ENCODE results near the gene ANO1. TPM values are rescaled to one million over a fixed set of nuclear protein-coding genes. Genes with fewer than 3 reads are reported as not detected.

ANO1 gene
- total RNA-seq, 1 donor from 2014 or later, result 1.1 TPM

DNA sequence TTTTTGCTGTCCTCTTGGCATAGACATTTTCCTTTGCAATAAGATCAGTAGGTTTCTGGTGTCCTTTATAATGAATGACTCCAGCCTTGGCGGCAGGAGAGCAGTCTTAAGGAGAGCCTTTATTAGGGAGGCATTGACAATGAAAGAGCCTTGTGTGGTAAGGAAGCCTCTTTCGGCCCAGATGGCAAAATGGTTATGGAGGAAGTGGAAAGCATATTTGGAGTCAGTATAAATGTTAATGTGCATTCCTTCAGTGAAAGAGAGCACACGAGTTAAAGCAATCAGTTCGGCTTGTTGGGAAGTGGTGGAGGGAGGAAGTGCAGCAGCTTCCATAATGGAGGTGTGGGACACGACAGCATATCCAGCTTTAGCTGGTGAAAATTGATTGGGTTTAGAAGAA, 18.1 kb upstream of the ANO1 start:
- Histone ChIP-seq H3K27me3 (ENCODE audit: control insufficient read depth, insufficient read depth, low read length) (peaks cover 2% of the 10 kb centered on the region), H3K36me3 (ENCODE audit: control insufficient read depth, insufficient read depth, low read length) (no peaks in the 10 kb centered on the region), H3K4me3 (ENCODE audit: low read depth, low read length) (no peak overlapping the region)
- TF ChIP-seq, protein P1, sequence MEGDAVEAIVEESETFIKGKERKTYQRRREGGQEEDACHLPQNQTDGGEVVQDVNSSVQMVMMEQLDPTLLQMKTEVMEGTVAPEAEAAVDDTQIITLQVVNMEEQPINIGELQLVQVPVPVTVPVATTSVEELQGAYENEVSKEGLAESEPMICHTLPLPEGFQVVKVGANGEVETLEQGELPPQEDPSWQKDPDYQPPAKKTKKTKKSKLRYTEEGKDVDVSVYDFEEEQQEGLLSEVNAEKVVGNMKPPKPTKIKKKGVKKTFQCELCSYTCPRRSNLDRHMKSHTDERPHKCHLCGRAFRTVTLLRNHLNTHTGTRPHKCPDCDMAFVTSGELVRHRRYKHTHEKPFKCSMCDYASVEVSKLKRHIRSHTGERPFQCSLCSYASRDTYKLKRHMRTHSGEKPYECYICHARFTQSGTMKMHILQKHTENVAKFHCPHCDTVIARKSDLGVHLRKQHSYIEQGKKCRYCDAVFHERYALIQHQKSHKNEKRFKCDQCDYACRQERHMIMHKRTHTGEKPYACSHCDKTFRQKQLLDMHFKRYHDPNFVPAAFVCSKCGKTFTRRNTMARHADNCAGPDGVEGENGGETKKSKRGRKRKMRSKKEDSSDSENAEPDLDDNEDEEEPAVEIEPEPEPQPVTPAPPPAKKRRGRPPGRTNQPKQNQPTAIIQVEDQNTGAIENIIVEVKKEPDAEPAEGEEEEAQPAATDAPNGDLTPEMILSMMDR (IDR thresholded peaks at IDR 0.05; ENCODE audit: insufficient read depth, low read length, poor library complexity, severe bottlenecking), result no peak
- DNase-seq (ENCODE audit: low read depth), result no peak

DNA sequence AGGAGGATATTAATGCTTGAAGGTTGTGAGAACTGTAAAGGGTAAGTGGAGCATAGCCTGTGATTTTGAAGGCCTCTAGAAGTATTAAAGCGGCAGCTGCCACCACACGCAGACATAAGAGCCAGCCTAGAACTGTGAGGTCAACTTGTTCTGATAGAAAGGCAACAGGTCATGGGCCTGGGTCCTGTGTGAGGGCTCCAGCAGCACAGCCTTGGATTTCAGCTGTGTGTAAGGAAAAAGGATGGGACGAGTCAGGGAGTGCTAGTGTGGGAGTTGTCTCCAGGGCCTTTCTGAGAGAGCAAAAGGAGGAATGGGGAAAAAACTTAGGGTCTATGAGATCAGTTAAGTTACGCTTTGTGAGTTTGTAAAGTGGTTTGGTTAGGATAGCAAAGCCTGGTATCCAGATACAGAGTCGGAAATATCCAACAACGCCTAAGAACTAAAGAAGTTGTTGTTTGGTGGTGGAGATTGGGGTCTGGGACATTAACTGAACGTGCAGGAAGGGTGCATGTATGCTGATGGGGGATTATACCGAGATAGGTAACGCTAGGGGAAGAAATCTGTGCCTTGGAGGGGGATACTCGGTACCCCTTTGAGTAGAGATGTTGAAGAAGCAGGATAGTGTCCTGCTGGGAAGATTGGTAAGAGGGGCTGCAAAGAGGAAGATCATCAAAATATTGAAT, 17.4 kb upstream of the ANO1 start:
- TF ChIP-seq, protein P1 (IDR thresholded peaks at IDR 0.05; ENCODE audit: insufficient read depth, low read length, poor library complexity, severe bottlenecking), result no peak
- Histone ChIP-seq H3K27me3 (ENCODE audit: control insufficient read depth, insufficient read depth, low read length) (peaks cover 8% of the 10 kb centered on the region), H3K4me3 (ENCODE audit: low read depth, low read length) (no peak overlapping the region), H3K36me3 (ENCODE audit: control insufficient read depth, insufficient read depth, low read length) (no peaks in the 10 kb centered on the region)
- DNase-seq (ENCODE audit: low read depth), result no peak

DNA sequence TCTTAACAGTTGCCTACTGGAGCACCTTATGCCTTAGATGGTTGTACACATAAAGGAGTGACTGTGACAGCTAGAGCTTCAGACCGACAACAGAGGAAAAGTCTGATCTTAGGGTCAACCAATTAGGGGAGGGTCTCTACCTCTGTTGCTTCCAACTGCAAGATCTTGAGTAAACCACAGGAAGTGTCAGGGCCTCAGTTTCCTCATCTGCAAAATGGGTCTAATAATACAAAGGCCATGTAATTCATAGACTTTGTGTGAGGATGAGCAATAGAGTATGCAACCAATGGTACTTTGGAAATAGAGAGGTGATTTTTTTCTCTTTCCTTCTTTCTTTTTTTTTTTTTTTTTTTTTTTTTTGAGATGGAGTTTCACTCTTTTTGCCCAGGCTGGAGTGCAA, 16.4 kb upstream of the ANO1 start:
- Histone ChIP-seq H3K36me3 (ENCODE audit: control insufficient read depth, insufficient read depth, low read length) (no peaks in the 10 kb centered on the region), H3K4me3 (ENCODE audit: low read depth, low read length) (no peak overlapping the region), H3K27me3 (ENCODE audit: control insufficient read depth, insufficient read depth, low read length) (peaks cover 9% of the 10 kb centered on the region)
- DNase-seq (ENCODE audit: low read depth), result no peak
- TF ChIP-seq, protein P1 (IDR thresholded peaks at IDR 0.05; ENCODE audit: insufficient read depth, low read length, poor library complexity, severe bottlenecking), result no peak

DNA sequence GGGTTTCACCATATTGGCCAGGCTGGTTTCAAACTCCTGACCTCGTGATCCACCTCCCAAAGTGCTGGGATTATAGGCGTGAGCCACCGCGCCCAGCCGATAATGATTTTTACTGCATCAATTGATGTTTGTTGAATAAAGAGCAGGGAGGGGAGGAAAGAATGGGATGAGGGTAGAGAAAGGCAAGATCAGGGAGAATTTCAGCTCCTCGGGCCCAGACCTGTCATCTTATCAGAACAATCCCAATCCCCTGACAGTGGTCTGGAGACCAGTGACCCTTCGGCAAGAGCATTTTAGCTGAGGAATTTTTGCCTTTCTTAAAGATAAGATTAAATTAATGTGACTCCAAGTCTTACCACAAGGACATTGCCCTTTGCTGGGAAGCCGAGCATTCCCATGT, 15.0 kb upstream of the ANO1 start:
- TF ChIP-seq, protein P1 (IDR thresholded peaks at IDR 0.05; ENCODE audit: insufficient read depth, low read length, poor library complexity, severe bottlenecking), result no peak

DNA sequence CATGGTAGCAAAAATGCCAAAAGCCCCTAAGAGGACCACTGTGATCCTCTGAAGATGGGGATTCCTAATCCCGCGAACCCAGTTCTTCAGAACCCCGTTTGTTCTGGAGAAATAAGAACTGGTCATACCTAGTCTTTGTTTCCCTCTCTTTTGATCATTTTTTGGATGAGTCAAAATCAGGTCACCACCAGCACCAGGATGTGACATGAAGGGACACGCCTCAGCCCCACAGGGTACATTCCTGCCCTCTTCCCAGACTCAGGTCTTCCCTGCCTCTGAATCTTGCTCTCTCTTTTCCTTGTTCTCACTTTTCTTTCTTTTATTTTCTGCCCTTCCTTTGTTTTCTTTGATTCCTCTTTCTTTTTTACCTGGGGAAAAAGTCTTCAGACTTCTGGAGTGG, 14.6 kb upstream of the ANO1 start:
- TF ChIP-seq, protein P1 (IDR thresholded peaks at IDR 0.05; ENCODE audit: insufficient read depth, low read length, poor library complexity, severe bottlenecking), result no peak
- Histone ChIP-seq H3K4me3 (ENCODE audit: low read depth, low read length) (no peak overlapping the region), H3K36me3 (ENCODE audit: control insufficient read depth, insufficient read depth, low read length) (no peaks in the 10 kb centered on the region), H3K27me3 (ENCODE audit: control insufficient read depth, insufficient read depth, low read length) (peaks cover 20% of the 10 kb centered on the region)
- no peak for DNase-seq (ENCODE audit: low read depth)

More for the DNA sequence above, 15.0 kb upstream of the ANO1 start:
- no peak for DNase-seq (ENCODE audit: low read depth)
- no peak overlapping the region for H3K4me3 ChIP-seq (ENCODE audit: low read depth, low read length)
- H3K27me3 ChIP-seq (ENCODE audit: control insufficient read depth, insufficient read depth, low read length), result peaks cover 15% of the 10 kb centered on the region
- no peaks in the 10 kb centered on the region for H3K36me3 ChIP-seq (ENCODE audit: control insufficient read depth, insufficient read depth, low read length)
